ENCODE measurements around the gene SHB. TPM values are rescaled to one million over a fixed set of nuclear protein-coding genes. Genes with fewer than 3 reads are reported as not detected.

SHB gene
- total and polyA plus RNA-seq, 2 of the 8 experiments (the other 6 are each of a cell fraction or from before 2014, with no cell fraction given), result 4.1 to 12.6 TPM

GRCh38 chr9:38010918-38011704, 57.9 kb downstream of the SHB start:
- no peak overlapping the region for H3K27ac ChIP-seq (ENCODE audit: low read depth, low read length)
- no peaks in the 10 kb centered on the region for H3K27me3 ChIP-seq (replicated peaks in 1 of 4; ENCODE audit: control insufficient read depth in 3 of 4, extremely low read depth in 1 of 4, insufficient read depth in 3 of 4, low read length in 3 of 4)
- no peaks in the 10 kb centered on the region for H3K9me3 ChIP-seq (ENCODE audit: insufficient read depth in 2 of 2, low read depth in 1 of 2, low read length in 1 of 2)
- H3K4me1 ChIP-seq (replicated peaks in 1 of 4; ENCODE audit: control insufficient read depth in 3 of 4, insufficient read depth in 4 of 4, low read length in 3 of 4), result peaks cover 15 to 39% (median 28%) of the 10 kb centered on the region in 4 experiments
- H3K23me2 ChIP-seq (ENCODE audit: low read depth, low read length), result no peaks in the 10 kb centered on the region
- no peak overlapping the region for H3K4me2 ChIP-seq (ENCODE audit: insufficient read depth in 1 of 2, low read depth in 2 of 2, low read length in 2 of 2)
- H2BK20ac ChIP-seq (ENCODE audit: low read length), result no peak overlapping the region
- peaks cover 12% of the 10 kb centered on the region; the same call in 1 of the 2 replicates for H3K79me1 ChIP-seq (ENCODE audit: low read depth, low read length)
- H3K4me3 ChIP-seq (ENCODE audit: extremely low read depth in 1 of 4, insufficient read depth in 2 of 4, low read depth in 3 of 4, low read length in 4 of 4), result no peak overlapping the region
- H3K18ac ChIP-seq (ENCODE audit: extremely low read depth, low read length), result no peak overlapping the region
- ChIA-PET POLR2A (ENCODE audit: partially characterized antibody) (no interaction called here), CTCF (ENCODE audit: partially characterized antibody) (interaction anchor here (0.7 to 1.6 kb wide), 5 partner anchors 44 to 74 kb away, joined by 3 to 7 read pairs (median 3); no protein-coding TSS in a partner anchor)
- 0 out of 2 replicates have a peak overlapping the region, but pooled peaks have one; percentile 46 for H2BK15ac ChIP-seq (ENCODE audit: low read length)
- no peak overlapping the region for H4K5ac ChIP-seq (ENCODE audit: insufficient read length, low read depth, low read length)
- H3K14ac ChIP-seq (ENCODE audit: insufficient read length), result no peak overlapping the region
- H4K20me1 ChIP-seq (replicated peaks in 1 of 2; ENCODE audit: control insufficient read depth in 1 of 2, insufficient read depth in 2 of 2, low read length in 2 of 2), result peaks cover 2 to 3% of the 10 kb centered on the region in 2 experiments
- no peak overlapping the region for H3K23ac ChIP-seq (ENCODE audit: insufficient read length)
- H4K91ac ChIP-seq (replicated peaks; ENCODE audit: insufficient read length, low read length), result peak overlapping the region; percentile 37
- DNase-seq (ENCODE audit: low read depth in 1 of 2, low spot score in 2 of 2) (no peak), FAIRE-seq (no peak)
- WGBS, 2 experiments (ENCODE audit: extremely low coverage in 1 of 2, insufficient coverage in 1 of 2, insufficient read length in 1 of 2, insufficient replicate concordance in 2 of 2, low coverage in 1 of 2, low lambda C conversion rate in 2 of 2, missing lambda C conversion rate in 1 of 2), result 89% methylated on average over 7 of the region's 7 CpGs; no CpG with 5 or more reads in 1 of the 2 experiments
- no peak overlapping the region for H3K4ac ChIP-seq (replicated peaks; ENCODE audit: insufficient read length, low read depth, low read length)
- no peak overlapping the region for H3K56ac ChIP-seq (replicated peaks; ENCODE audit: insufficient read length, low read depth, low read length)
- no peak overlapping the region for H2BK120ac ChIP-seq (replicated peaks; ENCODE audit: low read depth, low read length)
- H2BK12ac ChIP-seq (ENCODE audit: low read depth, low read length), result peak overlapping the region; percentile 80; the same call in 1 of the 2 replicates
- no peak overlapping the region for H2AFZ ChIP-seq (ENCODE audit: low read length)
- peak overlapping the region; percentile 29; the same call in 1 of the 2 replicates for H2AK5ac ChIP-seq (ENCODE audit: low read depth, low read length)
- no peaks in the 10 kb centered on the region for H3K36me3 ChIP-seq (ENCODE audit: control insufficient read depth in 2 of 4, insufficient read depth in 4 of 4, low read length in 3 of 4)
- H2BK5ac ChIP-seq (ENCODE audit: low read depth, low read length), result 0 out of 2 replicates have a peak overlapping the region, but pooled peaks have one; percentile 24
- TF ChIP-seq CHD1 (IDR thresholded peaks at IDR 0.05; ENCODE audit: low read depth, low read length) (no peak), GABPA (IDR thresholded peaks at IDR 0.05; ENCODE audit: borderline replicate concordance, insufficient read depth, low read length) (no peak), SP4 (IDR thresholded peaks at IDR 0.05; ENCODE audit: low read length) (no peak), BCL11A (IDR thresholded peaks at IDR 0.05; ENCODE audit: low read depth in 2 of 2, low read length in 2 of 2) (no peak), POLR2A (IDR thresholded peaks at IDR 0.05; ENCODE audit: control extremely low read depth in 1 of 2, low read depth in 2 of 2, low read length in 2 of 2) (no peak), GTF2F1 (IDR thresholded peaks at IDR 0.05; ENCODE audit: borderline replicate concordance, low read depth, low read length) (no peak), JUND (IDR thresholded peaks at IDR 0.05; ENCODE audit: low read length) (no peak), CTBP2 (IDR thresholded peaks at IDR 0.05; ENCODE audit: borderline replicate concordance, insufficient read depth, insufficient read length, low read length) (no peak), CEBPB (IDR thresholded peaks at IDR 0.05; ENCODE audit: low read depth, low read length) (no peak)
- H3K79me2 ChIP-seq (ENCODE audit: control insufficient read depth in 1 of 2, insufficient read depth in 2 of 2, low read length in 2 of 2), result peaks cover 0 to 4% of the 10 kb centered on the region in 2 experiments; a peak in 1 of 4 replicates
- 0 out of 2 replicates have a peak overlapping the region, but pooled peaks have one; percentile 19 for H4K8ac ChIP-seq (ENCODE audit: extremely low read depth, insufficient read depth, low read length)
- no peak overlapping the region for H3K9ac ChIP-seq (replicated peaks in 1 of 4; ENCODE audit: extremely low read depth in 1 of 4, low read depth in 3 of 4, low read length in 3 of 4)
